Osteoblast (primary cell): ENCODE measurements around the gene CATSPERB. TPM values are rescaled to one million over a fixed set of nuclear protein-coding genes. Genes with fewer than 3 reads are reported as not detected.
"Not testable (repeated sequence)": the region's sequence is repeated elsewhere in the genome, so short reads cannot be mapped to it uniquely, and the experiment has no call there.

ENCODE experiments used
- DNase-seq: peaks from one replicate; pipeline ENCODE4 v3.0.0; 2011; ENCODE audit warnings: low spot score, mixed read lengths; ENCODE audit not compliant: insufficient read length; ENCODE audit errors: missing footprints
- H2AFZ ChIP-seq: 2 replicates; pipeline ENCODE4 v1.6.0; 2011; ENCODE audit warnings: mild to moderate bottlenecking, low read length
- H3K27ac ChIP-seq: 2 replicates; pipeline ENCODE4 v1.5.1; 2011; ENCODE audit warnings: mild to moderate bottlenecking, low read depth, low read length, moderate library complexity
- H3K27me3 ChIP-seq: 2 replicates; pipeline ENCODE4 v1.6.0; 2012; ENCODE audit warnings: mild to moderate bottlenecking, control low read depth, inconsistent platforms, low read length, moderate library complexity; ENCODE audit not compliant: insufficient read depth
- H3K36me3 ChIP-seq: 2 replicates; pipeline ENCODE4 v1.5.1; 2011; ENCODE audit warnings: mild to moderate bottlenecking, low read length, control low read depth, moderate library complexity; ENCODE audit not compliant: insufficient read depth
- H3K4me1 ChIP-seq: 2 replicates; pipeline ENCODE4 v1.5.1; 2011; ENCODE audit warnings: mild to moderate bottlenecking, low read length, control low read depth, moderate library complexity; ENCODE audit not compliant: insufficient read depth
- H3K4me2 ChIP-seq: 2 replicates; pipeline ENCODE4 v1.6.0; 2011; ENCODE audit warnings: mild to moderate bottlenecking, low read length; ENCODE audit not compliant: insufficient read depth
- H3K4me3 ChIP-seq: fragments of 200-600 bp; sonication (generic); 3 replicates; pipeline ENCODE4 v1.5.1; 2012; ENCODE audit warnings: mild to moderate bottlenecking, low read length, inconsistent platforms; ENCODE audit not compliant: insufficient read depth
- H3K79me2 ChIP-seq: 2 replicates; pipeline ENCODE4 v1.6.0; 2012; ENCODE audit warnings: mild to moderate bottlenecking, low read length, control low read depth, inconsistent platforms; ENCODE audit not compliant: insufficient read depth
- H3K9me3 ChIP-seq: 2 replicates; pipeline ENCODE4 v1.5.1; 2011; ENCODE audit warnings: low read depth, low read length, control low read depth
- H4K20me1 ChIP-seq: 2 replicates; pipeline ENCODE4 v1.6.0; 2012; ENCODE audit warnings: mild to moderate bottlenecking, low read length, control low read depth; ENCODE audit not compliant: insufficient read depth
- total RNA-seq: library from RNA; depleted of rRNA; stranded (reverse); fragments of >200 nt; gene quantifications from 2 replicates; pipeline ENCODE4 v1.2.3, GENCODE V29; 2012
- TF ChIP-seq, protein P1 (sequence below): IDR thresholded peaks from 2 replicates; pipeline ENCODE4 v1.5.1; 2011; ENCODE audit warnings: mild to moderate bottlenecking, low read depth, low read length, moderate library complexity; ENCODE audit errors: extremely low read depth

Gene CATSPERB
- total RNA-seq, 1 donor: not detected

DNA sequence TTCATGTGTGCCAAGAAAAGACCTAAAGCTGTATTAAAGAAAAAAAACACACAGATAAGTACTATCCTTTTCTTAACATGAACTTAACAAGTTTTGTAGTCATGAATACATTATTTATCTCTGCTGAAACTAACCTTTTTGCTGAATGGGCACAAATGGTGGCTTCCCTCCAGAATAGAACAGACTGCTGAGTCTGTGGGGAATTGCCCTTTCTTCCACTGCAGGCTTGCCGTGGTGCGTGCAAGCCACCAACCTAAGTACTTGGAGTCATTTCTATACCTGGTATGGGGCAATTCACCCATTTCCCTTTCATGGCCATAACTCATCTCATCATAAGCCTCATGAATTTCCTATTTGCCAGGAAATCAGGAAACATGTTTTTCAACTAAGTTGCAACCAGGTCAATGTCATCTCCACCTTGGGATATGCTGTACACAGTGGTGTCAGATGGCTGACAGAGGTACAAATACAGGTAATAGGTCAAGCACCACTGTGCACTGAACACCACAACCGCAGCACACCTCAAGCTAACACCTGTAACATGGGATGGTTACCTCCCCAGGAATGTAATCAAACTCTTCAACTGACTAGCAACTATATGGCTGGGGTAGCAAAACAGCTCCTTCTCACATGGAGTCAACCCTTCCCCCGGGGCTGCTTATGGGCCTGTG lies 49.9 kb downstream of the CATSPERB start:
- TF ChIP-seq, protein P1, sequence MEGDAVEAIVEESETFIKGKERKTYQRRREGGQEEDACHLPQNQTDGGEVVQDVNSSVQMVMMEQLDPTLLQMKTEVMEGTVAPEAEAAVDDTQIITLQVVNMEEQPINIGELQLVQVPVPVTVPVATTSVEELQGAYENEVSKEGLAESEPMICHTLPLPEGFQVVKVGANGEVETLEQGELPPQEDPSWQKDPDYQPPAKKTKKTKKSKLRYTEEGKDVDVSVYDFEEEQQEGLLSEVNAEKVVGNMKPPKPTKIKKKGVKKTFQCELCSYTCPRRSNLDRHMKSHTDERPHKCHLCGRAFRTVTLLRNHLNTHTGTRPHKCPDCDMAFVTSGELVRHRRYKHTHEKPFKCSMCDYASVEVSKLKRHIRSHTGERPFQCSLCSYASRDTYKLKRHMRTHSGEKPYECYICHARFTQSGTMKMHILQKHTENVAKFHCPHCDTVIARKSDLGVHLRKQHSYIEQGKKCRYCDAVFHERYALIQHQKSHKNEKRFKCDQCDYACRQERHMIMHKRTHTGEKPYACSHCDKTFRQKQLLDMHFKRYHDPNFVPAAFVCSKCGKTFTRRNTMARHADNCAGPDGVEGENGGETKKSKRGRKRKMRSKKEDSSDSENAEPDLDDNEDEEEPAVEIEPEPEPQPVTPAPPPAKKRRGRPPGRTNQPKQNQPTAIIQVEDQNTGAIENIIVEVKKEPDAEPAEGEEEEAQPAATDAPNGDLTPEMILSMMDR: no peak
- Histone ChIP-seq H3K27ac (no peak overlapping the region), H3K4me3 (no peak overlapping the region), H3K36me3 (no peaks in the 10 kb centered on the region), H3K27me3 (no peaks in the 10 kb centered on the region), H3K4me2 (no peak overlapping the region), H3K9me3 (no peaks in the 10 kb centered on the region), H3K4me1 (no peaks in the 10 kb centered on the region), H3K79me2 (no peaks in the 10 kb centered on the region), H2AFZ (no peak overlapping the region), H4K20me1 (no peaks in the 10 kb centered on the region)
- no peak for DNase-seq

DNA sequence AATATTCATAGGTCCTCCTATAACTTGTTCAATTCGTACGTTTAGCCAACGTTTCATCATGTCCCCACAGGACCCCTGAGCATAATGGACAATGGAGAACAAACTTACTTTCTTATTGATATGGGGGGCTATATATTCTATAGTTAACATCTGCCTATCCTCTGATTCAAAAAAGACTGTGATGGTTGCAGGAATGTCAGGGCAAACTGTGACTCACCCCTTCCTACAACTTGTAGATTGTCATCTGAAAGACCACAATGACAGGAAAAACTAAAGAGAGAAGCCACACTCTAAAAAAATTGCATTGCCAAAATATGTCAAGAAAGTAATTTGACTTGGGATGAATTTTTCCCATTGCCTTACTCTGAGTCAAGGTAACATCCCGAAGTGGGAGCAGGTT lies 50.8 kb downstream of the CATSPERB start:
- Histone ChIP-seq H3K79me2 (no peaks in the 10 kb centered on the region), H3K4me3 (no peak overlapping the region), H3K27ac (no peak overlapping the region), H3K27me3 (no peaks in the 10 kb centered on the region), H3K4me1 (no peaks in the 10 kb centered on the region), H3K9me3 (no peaks in the 10 kb centered on the region), H3K36me3 (no peaks in the 10 kb centered on the region), H3K4me2 (no peak overlapping the region), H4K20me1 (no peaks in the 10 kb centered on the region), H2AFZ (no peak overlapping the region)
- TF ChIP-seq, protein P1: no peak
- DNase-seq: no peak

DNA sequence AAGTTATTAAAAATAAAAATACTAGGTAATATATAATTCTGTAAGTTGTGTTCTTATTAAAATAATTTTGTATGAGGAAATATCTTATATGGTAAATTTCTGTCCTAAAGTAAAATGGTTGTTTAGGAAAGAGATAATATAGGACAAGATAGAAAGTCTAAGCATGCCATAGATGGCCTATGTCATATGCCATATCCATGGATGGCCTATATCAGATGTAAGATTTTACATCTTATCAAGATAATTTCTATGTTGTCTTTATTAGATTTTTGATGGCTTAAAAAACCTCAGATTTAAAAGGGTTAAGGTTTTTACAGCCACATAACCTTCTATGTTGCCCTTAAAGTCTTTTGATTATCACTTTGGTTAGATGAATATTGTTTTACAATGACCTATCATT lies 52.6 kb downstream of the CATSPERB start:
- no peaks in the 10 kb centered on the region for H4K20me1 ChIP-seq
- no peaks in the 10 kb centered on the region for H3K36me3 ChIP-seq
- H3K79me2 ChIP-seq: no peaks in the 10 kb centered on the region
- no peaks in the 10 kb centered on the region for H3K9me3 ChIP-seq
- no peak for DNase-seq
- no peak overlapping the region for H3K4me3 ChIP-seq
- no peak overlapping the region for H2AFZ ChIP-seq
- H3K27ac ChIP-seq: no peak overlapping the region
- H3K4me2 ChIP-seq: no peak overlapping the region
- no peaks in the 10 kb centered on the region for H3K4me1 ChIP-seq
- no peaks in the 10 kb centered on the region for H3K27me3 ChIP-seq
- TF ChIP-seq, protein P1: no peak

DNA sequence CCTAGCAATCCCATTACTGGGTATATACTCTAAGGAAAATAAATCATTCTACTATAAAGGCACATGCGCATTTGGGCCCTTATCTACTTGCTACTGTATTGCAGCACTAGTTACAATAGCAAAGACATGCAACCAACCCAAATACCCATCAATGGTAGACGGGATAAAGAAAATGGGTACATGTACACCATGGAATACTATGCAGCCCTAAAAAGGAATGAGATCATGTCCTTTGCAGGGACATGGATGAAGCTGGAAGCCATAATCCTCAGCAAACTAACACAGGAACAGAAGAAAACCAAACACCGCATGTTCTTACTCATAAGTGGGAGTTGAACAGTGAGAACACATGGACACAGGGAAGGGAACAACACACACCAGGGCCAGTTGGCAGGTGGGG lies 54.2 kb downstream of the CATSPERB start:
- H4K20me1 ChIP-seq, H3K4me1 ChIP-seq, H3K4me2 ChIP-seq, H3K27me3 ChIP-seq, H2AFZ ChIP-seq, H3K27ac ChIP-seq, H3K36me3 ChIP-seq, DNase-seq, H3K79me2 ChIP-seq, H3K9me3 ChIP-seq, H3K4me3 ChIP-seq: not testable (repeated sequence)
